ENCODE results near the gene TBC1D1. TPM values are rescaled to one million over a fixed set of nuclear protein-coding genes. Genes with fewer than 3 reads are reported as not detected.

The TBC1D1 gene
- total RNA-seq, 1 experiment from 2014 or later = 104 TPM

DNA sequence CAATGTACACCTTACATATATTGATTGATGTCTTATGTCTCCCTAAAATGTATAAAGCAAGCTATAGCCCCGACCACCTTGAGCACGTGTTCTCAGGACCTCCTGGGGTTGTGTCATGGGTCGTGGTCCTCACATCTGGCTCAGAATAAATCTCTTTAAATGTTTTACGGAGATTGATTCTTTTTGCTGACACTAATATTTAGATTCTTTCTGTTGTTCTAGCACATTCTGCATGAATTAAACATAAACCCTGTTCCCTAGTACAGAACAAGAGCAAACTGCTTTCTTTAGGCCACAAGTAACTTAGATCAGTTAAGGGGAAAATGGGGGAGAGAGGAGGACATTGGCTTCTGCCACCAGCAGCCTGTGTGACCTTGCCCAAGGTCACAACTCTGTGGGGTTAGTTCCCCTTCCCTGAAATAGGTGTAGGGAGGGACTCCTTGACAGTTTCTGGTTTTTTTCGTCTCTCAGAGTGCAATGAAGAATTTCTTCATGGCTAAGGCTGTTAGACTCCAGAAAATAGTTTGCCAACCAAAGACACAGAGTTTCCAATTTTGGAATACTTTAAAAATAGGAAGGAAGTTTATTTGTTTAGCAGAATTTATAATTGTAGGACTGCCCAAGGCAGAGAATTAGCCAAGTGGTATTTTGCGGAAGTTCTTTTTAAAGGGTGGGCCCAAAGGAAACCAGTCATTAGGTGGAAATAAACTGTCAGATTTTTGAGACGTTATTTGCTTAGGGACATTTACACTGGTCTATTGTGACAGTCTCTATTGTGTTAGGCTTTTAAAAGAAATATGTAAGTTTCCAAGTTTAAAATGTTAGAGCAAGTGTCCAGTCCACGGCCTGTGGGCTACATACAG, 98.7 kb downstream of the TBC1D1 start:
- DNase-seq (ENCODE audit: low spot score) = no peak

DNA sequence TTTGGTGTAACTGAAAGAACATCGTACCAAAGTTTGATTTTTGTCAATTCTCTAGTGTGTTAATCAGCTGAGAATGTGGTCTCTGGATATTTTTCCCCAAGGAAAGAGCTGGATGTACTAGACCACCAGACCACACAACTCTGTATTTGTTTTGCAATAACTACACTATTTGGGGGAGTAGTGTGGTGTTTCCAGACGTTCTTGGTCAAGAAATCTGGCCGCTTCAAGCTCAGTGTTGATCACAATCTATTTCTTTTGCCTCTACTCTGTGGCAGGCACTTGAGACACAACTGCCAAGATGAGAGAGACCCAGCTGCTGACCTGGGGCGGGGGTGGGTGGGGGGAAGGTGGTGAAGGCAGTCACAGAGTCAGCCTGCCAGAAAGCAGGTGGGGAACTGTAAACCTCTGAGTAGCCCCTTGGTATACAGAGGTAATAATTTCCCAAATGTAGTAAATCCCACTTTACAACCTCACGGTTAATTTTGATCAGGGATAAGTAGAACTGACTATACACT, 99.9 kb downstream of the TBC1D1 start:
- DNase-seq (ENCODE audit: low spot score) = no peak

DNA sequence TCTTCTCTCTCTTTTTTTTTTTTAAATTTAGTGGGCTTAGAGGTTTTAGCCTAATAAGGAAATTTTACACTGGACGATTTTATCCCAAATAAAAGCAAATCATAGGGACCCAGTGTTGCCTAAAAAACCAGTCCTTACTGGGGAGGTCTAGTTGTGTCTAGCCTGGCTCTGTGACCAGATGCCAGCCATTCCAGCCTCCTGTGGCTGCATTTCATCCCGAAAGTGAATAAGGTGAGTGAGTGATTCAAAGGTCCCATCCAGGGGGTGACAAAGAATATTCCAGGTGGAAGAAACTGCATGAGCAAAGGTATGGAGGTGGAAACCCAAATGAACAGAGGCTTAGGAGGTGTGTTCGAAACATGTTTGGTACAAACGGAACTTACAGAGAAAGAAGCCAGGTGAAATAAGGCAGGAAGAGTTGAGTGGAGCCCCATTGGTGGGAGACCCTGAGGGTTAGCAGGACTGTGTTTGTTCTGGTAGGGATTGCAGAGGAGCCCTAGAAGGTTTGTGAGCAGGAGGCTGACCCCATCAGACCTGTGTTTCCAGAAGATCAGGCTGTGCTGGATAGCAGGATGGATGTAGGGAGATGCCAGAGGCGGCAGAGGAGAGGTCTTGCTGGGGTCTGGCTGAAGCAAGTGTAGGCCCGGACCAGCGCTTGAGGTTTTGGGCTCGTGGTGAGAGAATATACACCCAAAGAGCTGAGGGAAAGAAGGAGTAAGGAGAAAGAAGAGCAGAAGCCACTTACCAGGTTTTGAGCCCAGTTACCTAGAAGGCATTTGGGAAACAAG, 100.9 kb downstream of the TBC1D1 start:
- no peak for DNase-seq (ENCODE audit: low spot score)

DNA sequence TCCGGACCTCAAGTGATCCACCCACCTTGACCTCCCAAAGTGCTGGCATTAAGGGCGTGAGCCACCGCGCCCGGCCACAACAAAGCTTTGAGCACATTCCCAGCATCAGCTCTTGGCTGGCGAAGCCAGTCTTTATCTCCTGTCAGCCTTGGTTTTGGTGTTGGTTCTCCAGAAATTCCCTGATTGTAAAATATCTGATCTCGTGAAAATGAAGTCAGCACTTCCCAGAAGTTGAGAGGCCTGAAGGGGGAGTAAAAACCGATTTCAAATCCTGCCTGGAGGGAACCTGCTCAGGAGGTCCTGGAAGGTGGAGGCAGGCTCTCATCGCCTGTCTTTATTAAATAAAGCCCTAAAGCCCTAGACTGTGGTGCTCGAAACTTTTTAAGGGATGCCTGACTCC, 102.9 kb downstream of the TBC1D1 start:
- DNase-seq (ENCODE audit: low spot score) = no peak

DNA sequence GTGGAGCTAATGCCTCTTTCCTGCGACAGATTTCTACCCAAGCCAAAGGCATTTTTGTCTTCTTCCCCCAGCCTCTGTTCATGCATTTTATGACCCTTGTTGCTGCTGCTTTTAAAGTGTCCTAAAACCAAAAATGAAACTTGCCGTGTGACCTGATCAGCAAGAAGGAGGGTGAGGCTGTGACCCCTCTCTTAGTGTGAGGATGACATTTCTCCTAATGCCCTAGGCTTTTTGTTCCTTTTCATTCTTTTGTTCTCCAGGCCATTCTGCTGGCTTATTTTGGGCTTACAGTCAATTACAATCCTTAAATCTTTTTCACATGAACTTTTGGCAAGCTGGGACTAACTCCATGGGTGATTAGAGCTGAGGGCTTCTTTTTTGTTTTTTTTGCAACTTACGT, 103.7 kb downstream of the TBC1D1 start:
- no peak for DNase-seq (ENCODE audit: low spot score)

DNA sequence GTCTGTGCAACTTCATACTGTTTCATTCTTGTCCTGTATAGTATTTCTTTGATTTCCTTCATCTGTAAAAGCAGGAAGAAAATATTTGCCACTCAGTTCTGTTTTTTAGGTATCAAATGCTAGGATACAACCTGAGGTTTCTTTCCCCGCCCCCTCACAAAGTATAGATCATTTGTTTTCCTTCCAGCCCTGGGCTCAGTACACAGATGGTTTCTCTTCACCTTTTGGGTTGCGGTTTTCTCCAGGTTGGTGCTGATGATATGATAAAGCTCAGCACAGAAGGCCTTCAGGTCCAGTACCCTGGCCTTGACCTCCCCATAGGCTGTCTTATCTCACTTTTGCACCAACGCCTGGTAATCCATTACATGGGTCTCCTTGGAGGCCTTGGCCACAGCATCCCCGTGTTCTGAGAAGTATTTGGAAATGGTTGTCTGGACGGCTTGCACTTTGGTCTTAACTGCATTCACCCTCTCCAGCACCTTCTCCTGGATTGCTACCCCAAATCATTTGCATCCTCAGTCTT, 104.5 kb downstream of the TBC1D1 start:
- DNase-seq (ENCODE audit: low spot score) = no peak

DNA sequence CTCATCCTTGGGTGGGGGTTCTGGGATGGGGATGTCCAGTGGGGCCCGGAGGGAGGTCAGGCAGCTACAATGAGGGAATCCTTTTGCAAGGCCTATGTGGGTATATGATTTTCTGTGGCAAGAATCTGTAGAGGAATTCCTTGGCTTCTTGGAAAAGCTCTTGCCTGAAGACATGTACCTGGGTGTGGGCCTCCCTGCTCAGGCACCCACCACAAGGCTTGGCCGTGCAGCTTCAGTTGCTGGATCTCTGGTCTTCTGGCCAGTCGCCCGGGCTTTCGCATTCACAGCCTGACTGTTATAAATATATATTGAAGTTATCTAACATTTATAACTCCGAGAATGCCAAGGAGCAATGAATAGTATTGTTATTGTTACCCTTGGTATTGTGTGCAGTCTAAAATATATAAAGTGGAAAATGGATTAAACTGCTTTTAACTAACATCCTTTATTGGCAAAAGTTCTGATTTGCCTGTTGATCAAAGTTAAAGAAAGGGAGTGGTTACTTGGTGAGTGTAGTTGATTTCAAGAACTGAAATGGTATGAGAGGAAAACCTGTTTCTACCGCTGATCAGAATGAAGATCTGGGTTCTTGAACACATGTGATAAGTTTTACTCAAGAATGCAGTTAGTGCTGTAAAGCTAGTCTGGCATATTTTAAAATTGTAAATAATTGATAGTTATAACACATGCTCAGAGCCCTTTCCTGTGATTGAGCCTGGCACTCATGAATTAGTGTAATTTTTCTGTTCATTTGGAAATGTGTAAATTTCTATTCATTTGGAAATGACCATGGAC, 105.3 kb downstream of the TBC1D1 start:
- no peak for DNase-seq (ENCODE audit: low spot score)

DNA sequence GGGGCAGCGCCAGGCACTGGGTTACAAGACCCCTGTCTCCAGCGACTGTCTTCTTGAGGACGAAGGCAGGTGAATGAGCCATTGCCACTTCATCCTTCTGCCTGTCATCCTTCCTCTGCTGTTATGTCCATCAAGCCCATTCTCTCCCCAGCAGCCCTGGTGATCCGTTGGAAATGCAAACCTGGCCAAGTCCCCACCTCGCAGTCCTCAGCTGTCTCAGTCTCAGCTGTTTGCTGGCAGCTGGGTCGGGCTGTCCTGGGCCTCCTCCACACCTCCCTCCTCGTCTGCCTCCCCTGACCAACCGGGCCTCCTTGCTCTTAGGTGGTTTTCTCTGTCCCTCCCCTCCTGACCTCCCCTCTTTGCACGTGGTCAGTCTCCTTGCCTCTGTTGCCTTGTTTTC, 107.3 kb downstream of the TBC1D1 start:
- no peak for DNase-seq (ENCODE audit: low spot score)

DNA sequence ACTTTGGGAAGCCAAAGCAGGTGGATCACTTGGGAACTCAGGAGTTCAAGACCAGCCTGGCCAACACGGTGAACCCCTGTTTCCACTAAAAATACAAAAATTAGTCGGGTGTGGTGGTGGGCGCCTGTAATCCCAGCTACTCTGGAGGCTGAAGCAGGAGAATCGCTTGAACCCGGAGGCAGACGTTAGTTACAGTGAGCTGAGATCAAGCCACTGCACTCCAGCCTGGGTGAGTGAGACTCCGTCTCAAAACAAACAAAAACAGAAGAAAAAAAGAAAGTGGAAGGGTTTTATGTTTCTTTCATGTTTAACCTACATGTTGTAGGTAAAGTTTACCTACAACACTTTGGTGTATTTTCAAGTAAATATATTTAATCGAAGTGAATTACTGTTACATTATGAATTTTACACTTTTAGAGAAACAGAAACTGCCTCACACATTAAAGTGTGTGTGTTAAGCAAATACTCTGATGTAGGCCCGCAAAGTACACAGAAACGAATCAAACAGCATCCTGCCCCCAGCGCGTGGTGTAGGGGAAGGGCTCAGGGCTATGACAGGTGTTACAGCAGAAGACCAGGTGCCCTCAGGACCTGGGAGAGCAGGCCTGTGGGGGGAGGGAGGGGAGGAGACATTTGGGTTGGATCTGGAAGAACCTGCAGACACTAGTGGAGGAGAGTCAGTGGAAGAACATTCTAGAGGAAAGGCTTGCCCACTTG, 108.3 kb downstream of the TBC1D1 start:
- DNase-seq (ENCODE audit: low spot score) = no peak

DNA sequence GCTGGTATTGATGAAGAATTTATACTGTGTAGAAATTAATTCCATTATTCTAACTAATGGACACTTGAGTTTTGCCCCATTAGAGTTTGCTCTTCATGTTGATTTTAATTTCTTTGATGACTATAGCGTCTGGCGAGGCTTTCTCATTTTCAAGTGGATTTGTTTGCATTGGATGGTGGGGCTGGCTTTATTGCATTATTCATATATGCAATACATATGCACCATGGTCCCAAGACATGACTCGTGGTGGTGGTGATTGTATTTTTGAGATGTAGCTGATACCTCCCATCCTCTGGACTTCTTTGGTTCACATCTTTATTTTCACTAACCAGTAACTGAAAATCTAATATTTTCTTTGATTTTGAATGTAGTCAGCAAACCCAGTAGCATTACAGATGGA, 109.1 kb downstream of the TBC1D1 start:
- DNase-seq (ENCODE audit: low spot score) = no peak

DNA sequence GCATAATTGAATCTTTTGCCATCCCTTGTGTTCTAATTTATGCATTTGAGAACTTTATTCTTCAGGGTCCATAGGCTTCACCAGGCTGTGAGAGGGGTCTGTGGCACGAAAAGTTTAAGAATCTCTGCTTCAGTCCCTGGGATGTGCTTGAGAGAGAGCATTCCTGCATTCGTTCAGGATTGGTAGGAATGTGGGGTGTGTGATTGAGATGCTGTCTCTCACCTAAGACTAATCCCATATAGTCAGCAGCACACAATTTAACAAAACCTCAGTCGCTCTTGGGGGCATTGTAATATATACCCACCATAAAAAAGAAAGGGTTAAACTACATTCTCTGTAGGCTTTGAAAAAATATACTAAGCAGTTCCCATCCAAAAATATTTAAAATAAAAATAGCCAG, 111.0 kb downstream of the TBC1D1 start:
- DNase-seq (ENCODE audit: low spot score) = no peak

DNA sequence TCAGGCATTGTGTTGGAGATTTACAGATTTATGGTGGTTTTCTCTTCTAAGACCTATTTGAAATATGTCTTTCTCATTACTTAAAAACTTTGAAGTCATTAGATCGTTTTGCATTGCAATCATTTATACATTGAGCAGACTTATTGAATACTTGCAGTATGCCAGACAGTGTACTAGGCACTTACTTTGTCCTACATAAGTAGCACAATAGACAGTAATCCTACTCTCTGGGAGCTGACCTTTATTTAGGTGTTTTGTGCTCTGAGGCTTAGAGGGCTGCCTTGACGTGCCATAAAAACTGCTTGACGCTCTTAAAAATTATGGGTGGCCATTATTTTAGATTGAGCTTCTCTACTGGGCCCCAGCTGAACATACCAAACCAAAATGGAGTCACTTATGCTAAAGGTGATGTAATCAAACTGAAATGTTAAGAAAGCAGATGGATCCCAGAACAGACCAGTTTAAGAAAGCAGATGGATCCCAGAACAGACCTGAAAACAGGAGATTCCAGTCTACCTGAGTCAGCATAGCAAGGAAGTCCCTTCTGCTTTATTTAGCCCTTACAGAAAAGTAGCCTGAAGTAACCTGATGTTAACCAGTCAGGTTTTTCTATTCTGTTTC, 111.7 kb downstream of the TBC1D1 start:
- no peak for DNase-seq (ENCODE audit: low spot score)

DNA sequence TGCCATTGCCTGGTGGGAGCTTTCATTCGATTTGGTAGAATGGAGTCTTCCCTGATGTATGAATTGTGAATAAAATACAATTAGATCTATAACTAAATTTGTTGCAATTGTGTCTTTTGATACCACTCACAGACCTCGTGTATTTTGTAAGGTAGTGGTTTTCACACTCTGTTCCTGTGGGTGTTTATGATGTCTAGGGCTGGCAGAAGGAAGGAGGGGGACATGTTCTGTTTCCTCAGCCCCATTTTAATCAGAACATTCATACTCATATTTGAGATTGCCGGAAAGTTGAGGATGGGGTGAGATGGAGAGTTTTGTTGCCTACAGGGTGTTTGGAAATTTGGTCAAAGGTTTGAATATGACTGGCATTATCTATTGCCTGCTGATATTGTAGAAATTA, 112.2 kb downstream of the TBC1D1 start:
- DNase-seq (ENCODE audit: low spot score) = no peak

DNA sequence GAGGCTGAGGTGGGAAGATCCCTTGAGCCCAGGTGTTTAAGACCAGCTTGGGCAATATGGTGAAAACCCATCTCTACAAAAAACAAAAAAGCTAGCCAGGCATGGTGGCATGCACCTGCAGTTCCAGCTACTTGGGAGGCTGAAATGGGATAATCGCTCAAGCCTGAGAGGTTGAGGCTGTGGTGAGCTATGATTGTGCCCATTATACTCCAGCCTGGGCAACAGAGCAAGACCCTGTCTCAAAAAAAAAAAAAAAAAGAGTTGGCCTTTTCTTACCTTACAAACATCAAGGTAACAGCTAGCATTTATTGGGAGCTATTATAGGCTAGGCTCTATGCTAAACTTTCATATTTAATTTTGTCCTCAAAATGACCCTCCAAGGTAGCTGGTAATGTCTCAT, 112.7 kb downstream of the TBC1D1 start:
- no peak for DNase-seq (ENCODE audit: low spot score)

DNA sequence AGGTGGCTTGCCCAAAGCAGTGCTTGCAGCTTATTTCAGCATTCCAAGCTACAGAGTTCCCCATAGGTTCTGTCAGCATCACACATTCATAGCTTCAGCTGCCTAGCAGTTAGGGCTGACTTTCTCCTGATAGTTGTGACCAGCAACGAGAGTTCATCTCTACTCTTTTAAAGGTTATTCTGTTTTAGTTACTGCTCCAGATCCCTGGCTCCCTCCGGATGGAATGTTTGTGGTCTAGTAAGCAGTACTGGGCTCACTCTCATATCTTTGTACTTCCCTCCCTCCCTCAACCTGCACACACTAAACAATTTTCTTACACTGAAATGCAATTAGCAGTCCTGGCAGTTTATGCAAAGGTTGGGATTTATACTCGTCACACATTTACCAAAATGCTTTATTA, 113.2 kb downstream of the TBC1D1 start:
- DNase-seq (ENCODE audit: low spot score) = no peak

DNA sequence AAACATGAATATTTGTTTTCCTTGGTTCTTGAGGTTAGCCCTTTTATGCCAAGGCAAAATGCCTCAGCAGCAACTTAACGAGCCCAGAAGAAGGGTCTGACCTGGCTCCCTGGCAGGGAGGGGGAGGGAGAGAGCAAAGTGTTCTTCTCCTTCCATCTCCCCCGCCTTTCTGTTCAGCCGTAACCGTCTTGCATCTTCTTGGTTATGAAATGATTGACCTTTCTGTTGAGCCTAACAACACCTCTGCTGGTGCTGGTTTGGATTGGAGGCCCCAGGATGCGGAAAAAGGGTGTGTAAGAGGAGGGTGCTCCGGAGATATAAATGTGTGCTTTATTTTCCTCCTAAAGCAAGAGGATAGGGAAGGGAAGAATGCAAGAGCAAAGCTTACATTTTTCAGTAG, 114.0 kb downstream of the TBC1D1 start:
- no peak for DNase-seq (ENCODE audit: low spot score)

DNA sequence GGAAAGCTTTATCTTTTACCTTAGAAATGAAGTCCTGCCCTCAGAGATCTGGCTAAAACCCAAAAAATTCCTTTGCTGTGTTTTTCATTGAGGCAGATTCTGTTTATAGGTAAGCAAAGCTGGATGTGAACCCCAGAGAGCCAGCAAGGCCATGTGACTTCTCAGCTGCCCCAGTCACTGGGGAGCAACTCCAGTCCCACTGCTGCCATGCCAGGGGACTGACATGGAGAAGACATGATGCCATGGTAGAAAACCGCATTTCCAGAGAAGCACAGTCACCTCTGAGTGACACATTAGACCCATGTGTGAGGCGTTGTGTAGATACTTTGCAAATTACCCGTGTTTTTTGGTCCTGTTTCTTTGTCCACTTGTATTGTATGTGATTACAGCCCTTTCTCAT, 114.8 kb downstream of the TBC1D1 start:
- DNase-seq (ENCODE audit: low spot score) = no peak

DNA sequence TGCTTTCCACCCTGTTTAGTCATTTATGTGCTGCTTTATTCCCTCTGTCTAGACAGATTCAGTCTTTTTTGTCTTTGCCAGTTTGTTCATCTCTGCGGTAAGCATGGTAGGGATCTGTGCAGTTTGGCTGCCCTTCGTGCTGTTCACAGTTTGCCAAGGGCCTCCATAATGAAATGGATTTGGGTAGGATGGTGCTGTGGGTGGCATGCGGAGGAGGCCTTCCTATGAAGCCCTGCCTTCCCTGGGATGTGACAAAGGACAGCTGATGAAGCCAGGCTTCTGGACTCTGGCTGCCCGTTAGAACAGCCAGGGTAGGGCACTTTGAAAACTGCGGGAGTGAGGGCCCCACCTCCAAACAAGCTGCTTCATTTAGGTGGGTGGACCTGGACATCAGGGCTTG, 116.8 kb downstream of the TBC1D1 start:
- no peak for DNase-seq (ENCODE audit: low spot score)

DNA sequence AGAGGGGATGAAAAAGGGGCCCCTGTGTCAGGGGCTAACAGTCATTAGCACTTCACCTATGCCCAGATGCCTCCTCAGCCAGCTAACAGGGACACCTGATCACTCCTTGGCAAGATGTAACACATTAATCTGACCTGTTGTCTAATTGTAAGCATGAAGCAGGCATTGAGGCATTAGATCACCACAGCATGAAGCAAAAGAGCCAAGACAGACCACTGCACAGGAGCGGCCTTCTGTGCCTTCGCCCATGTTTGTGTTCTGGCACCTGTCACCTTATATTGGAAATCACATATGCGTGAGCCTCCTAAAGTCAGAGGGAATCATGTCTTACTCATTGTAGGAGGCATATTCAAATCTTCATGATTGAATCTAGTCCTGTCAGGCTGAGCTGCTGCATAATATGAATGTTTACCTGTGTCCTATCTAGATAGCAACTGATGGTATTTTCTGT, 117.7 kb downstream of the TBC1D1 start:
- no peak for DNase-seq (ENCODE audit: low spot score)

DNA sequence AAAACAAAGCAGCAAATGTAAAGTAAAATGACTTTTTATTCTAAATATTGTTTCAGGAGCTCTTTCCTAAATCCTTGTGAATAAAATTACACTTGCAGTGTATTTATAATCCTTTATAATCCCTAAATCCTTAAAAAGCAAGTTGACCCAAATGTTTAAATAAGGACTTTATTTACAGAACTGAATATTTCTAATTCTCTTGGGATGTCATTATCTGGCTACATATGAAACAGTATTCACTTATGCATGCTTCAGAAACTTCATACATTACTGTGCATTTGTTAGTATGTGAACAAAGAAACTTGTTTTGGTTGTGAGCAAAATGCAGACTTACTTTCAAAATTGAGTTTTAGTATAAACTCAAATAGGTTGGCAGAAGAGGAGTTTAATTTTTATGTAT, 118.5 kb downstream of the TBC1D1 start:
- DNase-seq (ENCODE audit: low spot score) = no peak

DNA sequence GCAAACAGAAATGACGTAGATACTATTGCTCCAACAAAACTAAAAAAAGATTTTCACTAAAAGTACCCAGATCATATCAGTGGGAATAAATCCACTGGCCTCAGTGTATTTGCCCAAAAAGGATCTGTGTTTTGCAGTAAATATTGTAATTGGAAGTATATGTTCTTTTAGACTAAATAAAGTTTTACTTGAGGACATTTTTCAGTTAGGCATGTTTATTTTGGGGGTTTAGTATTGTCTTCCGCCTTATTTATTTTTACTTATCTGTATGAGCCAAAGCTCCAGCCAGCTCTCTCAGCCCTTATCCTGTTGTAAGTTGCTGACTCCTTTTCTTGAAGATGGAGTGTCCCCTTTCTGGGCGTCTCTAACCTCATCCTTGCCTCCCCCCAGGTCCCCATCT, 119.1 kb downstream of the TBC1D1 start:
- DNase-seq (ENCODE audit: low spot score) = no peak
